Measurements from ENCODE around the gene GRIK4. TPM values are rescaled to one million over a fixed set of nuclear protein-coding genes. Genes with fewer than 3 reads are reported as not detected.

The GRIK4 gene
- total RNA-seq, 1 experiment from 2014 or later = not detected

DNA sequence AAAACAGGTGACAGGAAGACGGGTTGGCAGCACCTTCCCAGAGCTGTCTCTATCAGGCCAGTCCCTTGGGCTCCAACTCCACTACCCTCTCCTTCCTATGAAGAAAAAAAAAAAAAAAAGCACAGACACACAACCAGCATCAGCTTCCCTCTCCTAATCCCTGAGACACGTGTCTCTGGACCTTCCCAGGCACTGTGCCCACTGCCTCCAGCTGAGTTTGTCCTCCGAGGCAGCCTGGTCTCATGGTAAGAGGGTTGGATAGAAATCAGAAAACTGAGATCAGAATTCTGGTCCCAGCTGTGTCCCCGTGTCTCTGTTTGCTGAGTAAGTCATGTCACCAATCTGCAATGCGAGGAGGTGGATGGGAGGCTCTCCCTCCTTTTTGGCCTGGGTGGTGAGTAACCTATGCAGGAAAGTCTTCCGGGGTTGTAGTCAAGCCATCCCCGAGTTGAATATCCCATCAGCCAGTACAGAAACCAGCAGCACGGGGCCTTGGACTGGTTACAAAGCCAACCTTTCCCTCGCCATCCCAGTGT lies 318.6 kb downstream of the GRIK4 start:
- DNase-seq (ENCODE audit: low read depth) = no peak

DNA sequence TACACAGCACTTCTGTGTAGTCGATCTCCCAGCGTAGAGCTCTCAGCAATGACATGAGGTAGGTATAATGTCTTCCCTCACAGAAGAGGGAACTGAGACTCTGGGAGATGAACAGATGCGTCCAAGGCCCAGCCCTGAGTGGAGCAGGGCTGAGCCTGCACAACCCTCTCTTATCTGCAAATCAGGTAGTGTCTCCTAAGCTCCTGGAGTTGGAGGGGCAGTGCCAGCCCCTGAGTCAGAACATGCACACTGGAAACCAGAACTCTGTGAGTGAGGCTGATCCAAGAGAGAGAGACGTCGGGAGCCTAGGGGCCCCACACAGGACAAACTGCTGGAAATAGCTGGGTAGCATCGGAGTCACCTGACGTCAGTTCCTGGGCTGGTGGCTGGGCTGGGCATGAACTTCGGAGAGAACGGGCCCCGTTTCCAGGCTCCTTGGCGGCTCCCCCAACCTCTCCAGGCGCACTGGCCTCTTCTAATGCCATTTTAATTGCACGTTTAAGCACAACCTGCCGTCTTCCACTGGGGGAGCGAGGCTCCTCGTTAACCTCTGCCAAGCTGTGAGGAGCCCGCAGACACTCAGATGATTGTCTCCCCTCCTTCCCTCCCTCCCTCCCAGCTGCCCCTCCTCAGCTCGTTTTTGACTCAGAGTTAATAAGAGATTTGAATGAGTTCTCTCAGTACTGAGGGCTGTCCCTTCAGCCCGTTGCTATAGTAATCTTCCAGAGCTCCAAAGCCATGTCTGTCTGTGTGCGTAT lies 321.1 kb downstream of the GRIK4 start:
- no peak for DNase-seq (ENCODE audit: low read depth)

- no peak for DNase-seq (ENCODE audit: low read depth)
Measured at GRCh38 chr11:120834686-120835210, 323.2 kb downstream of the GRIK4 start.

- DNase-seq (ENCODE audit: low read depth) = no peak
Measured at GRCh38 chr11:120835601-120836228, 324.2 kb downstream of the GRIK4 start.

DNA sequence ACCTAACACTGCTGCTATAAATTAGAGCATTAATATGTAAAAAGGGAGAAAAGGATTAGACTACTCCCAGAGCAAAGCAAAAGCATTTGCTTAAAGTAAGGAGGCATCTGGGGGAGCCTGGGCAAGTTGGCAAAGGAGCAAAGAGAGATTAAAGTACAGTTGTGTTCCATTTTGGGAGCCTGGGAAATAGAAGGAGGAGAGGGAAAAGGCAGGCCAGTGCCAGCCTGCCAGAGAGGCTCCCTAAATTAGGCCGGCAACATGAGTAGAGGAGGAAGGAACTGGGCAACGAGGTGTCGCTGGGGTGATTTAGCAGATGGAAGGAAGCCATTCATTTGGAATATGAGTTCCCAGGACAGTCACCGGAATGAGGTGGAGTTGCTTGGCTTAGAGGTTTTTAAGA lies 326.1 kb downstream of the GRIK4 start:
- no peak for DNase-seq (ENCODE audit: low read depth)

- no peak for DNase-seq (ENCODE audit: low read depth)
Measured at GRCh38 chr11:120839201-120839600, 327.7 kb downstream of the GRIK4 start.

DNA sequence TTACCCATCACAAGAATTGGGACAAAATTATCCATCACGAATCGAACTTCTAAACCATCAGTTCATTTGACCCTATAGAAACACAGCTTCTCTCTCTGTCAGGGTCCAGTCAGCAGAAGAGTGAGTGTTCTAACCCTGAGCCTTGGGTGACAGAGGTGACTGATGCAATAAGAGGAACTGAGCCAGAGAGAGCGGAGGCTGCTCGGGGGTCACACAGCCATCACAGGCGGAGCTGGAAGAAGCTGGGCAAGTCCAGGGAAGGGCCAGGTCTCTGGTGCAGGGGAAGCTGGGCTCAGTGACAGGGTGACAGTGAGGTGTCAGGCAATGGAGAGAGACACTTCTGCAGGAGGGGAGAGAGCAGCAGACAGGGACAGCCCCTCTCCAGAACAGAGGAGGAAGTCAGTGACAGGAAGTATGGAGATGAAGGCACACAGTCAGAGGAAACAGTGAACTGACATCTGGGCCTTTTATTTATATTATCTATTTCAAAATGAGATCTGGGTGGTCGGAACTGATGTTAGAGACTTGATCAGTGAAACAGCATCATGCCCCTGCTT lies 328.4 kb downstream of the GRIK4 start:
- no peak for DNase-seq (ENCODE audit: low read depth)

GRCh38 chr11:120840661-120841060 lies 329.1 kb downstream of the GRIK4 start:
- no peak for DNase-seq (ENCODE audit: low read depth)

- no peak for DNase-seq (ENCODE audit: low read depth)
Measured at GRCh38 chr11:120841074-120841473, 329.5 kb downstream of the GRIK4 start.

GRCh38 chr11:120842195-120842594 lies 330.6 kb downstream of the GRIK4 start:
- peak; percentile 42 for DNase-seq (ENCODE audit: low read depth)

- DNase-seq (ENCODE audit: low read depth) = no peak
Measured at GRCh38 chr11:120853435-120853834, 341.9 kb downstream of the GRIK4 start.

DNA sequence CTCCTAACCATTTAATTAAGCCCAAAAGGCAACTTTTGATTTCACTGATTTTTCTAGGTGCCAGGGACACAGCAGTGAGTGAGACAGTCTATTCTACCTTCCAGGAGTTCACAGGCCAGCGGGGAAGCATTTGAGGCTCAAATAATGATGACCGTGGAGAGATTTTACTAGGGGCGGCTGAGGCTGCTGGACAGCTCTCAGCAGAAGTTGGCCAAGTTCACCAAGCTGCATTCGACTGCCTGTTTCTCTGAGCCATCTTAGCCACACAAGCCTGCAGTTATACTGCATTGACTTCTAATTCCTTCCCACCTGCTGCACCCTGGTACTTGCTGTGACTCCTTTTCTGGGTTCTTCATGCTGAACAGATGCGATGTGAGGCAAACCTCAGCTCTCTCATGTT lies 343.4 kb downstream of the GRIK4 start:
- DNase-seq (ENCODE audit: low read depth) = no peak

DNA sequence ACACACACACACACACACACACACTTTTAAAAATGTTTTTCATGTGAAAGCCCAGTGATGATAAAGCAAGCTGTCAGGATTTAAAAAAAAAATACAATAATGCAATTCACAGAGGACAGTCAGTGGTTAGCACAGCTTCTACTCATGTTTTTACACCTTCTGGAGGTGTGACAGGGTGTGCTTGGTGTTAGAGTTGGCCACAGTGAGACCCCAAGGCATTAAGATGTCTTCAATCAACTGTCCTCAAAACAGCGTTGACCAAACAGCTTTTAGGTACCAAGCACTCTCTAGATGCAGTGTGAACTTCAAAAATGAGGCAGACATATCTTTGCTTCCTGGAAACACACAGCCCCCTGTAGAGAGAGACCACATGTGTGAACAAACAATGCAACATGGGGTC lies 346.0 kb downstream of the GRIK4 start:
- DNase-seq (ENCODE audit: low read depth) = no peak

GRCh38 chr11:120858740-120859139 lies 347.2 kb downstream of the GRIK4 start:
- DNase-seq (ENCODE audit: low read depth) = no peak

DNA sequence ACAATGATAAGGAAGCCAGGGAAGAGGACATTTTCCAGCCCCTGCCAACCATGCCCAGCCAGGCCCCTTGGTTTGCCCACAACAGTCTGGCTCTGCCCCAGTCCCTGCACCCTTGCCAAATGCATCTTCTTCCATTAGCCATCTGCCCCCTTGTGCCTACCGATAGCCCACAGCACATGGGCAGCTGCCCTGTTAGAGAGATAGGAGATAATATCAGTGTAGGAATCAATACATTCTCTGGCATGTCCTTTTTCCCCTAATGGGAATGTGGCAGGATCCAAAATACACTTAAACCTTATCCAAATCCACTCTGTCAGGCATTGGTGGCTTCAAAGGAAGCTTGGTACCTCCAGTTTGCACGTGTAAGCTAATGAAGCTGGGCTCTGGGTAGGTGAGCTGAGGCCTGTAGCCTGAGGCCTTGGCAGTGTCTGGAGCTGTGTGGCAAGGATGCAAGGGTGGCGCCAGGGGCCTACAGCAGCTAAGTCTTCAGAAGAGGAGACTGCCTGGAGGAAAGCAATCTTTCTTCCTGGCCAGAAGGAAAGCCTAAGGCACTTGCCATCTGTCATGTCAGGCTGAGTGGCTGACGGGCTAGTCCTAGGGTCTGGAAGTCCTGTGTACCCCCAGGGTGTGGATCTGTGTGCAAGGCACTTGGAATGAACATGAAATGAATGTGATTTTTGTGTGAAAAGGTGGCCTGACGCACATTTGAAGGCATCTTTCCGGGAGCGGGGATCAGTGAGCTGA lies 348.2 kb downstream of the GRIK4 start:
- no peak for DNase-seq (ENCODE audit: low read depth)

- DNase-seq (ENCODE audit: low read depth) = peak; percentile 20
Measured at GRCh38 chr11:120863359-120863758, 351.8 kb downstream of the GRIK4 start.

GRCh38 chr11:120867024-120867423 lies 355.5 kb downstream of the GRIK4 start:
- no peak for DNase-seq (ENCODE audit: low read depth)

DNA sequence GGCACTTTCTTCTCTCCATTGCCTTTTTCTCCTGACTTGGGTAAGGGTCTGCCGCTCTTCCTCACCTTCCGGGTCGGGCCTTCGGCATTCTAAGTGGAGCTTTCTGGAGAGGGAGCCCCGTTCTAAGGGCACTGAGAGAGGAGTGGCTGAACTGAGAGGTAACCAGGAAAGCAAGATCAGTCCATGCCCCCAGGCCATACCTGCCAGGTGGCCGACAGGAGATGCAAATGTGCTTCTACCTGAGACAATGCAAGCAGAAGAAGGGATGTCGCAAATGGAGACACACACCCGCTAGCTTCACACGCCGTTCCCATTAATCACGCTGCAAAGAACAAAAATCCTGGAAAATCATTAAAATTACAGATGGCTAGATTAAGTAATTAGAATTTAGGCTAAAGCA lies 356.0 kb downstream of the GRIK4 start:
- DNase-seq (ENCODE audit: low read depth) = no peak

- DNase-seq (ENCODE audit: low read depth) = no peak
Measured at GRCh38 chr11:120867988-120868387, 356.4 kb downstream of the GRIK4 start.

DNA sequence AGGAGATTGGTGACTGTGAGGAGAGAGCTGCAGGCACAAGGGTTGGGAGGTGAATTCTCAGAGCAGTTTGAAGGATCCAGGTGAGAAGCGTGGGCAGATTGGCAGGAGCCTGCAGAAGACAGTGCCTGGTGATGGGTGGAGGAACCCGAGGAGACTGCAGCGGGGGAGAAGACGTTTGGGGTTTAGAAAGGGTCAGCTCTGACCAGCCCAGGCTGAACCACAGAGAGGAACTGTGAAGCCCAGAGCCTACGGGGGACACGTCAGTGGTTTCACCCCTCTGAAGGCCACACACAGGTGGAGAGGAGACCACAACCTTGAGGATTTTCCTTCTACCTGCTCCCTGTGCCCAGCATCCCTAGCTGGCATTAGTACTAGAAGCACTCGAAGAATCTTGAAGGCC lies 357.5 kb downstream of the GRIK4 start:
- no peak for DNase-seq (ENCODE audit: low read depth)

DNA sequence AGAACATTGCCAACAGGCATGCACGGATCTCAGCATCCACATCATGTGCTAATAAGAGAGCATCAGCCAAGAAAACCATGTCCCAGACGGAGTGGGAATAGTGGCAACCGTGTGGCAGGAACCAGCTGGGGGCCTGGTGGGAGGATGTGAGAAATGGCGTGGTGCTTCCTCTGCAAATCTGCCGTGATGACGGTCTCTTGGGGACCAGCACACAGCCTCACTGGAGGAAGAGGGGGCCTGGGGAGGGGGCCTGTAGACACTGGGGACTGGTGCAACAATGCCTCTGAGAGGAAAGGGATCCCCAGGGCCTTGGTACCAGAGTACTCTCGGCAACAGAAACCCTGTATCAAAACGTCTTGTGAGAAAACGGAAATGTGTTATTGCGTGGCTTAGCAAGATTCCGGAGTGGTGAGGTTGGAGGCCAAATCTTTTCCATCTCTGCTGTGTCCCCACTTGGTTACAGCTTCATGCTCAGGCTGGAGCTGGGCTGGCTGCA lies 358.0 kb downstream of the GRIK4 start:
- DNase-seq (ENCODE audit: low read depth) = no peak
